ENCODE data around the gene GPR27.

GRCh38 chr3:71742621-71743020 lies 11.0 kb upstream of the GPR27 start:
- TF ChIP-seq, protein P1, sequence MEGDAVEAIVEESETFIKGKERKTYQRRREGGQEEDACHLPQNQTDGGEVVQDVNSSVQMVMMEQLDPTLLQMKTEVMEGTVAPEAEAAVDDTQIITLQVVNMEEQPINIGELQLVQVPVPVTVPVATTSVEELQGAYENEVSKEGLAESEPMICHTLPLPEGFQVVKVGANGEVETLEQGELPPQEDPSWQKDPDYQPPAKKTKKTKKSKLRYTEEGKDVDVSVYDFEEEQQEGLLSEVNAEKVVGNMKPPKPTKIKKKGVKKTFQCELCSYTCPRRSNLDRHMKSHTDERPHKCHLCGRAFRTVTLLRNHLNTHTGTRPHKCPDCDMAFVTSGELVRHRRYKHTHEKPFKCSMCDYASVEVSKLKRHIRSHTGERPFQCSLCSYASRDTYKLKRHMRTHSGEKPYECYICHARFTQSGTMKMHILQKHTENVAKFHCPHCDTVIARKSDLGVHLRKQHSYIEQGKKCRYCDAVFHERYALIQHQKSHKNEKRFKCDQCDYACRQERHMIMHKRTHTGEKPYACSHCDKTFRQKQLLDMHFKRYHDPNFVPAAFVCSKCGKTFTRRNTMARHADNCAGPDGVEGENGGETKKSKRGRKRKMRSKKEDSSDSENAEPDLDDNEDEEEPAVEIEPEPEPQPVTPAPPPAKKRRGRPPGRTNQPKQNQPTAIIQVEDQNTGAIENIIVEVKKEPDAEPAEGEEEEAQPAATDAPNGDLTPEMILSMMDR (IDR thresholded peaks at IDR 0.05), result no peak
- no peak for TF ChIP-seq POLR2A (IDR thresholded peaks at IDR 0.05)
